Measurements from ENCODE around the gene FMNL1.
A peak's percentile ranks its signal among the peaks of the same experiment; 100 is the strongest.

FMNL1 gene

DNA sequence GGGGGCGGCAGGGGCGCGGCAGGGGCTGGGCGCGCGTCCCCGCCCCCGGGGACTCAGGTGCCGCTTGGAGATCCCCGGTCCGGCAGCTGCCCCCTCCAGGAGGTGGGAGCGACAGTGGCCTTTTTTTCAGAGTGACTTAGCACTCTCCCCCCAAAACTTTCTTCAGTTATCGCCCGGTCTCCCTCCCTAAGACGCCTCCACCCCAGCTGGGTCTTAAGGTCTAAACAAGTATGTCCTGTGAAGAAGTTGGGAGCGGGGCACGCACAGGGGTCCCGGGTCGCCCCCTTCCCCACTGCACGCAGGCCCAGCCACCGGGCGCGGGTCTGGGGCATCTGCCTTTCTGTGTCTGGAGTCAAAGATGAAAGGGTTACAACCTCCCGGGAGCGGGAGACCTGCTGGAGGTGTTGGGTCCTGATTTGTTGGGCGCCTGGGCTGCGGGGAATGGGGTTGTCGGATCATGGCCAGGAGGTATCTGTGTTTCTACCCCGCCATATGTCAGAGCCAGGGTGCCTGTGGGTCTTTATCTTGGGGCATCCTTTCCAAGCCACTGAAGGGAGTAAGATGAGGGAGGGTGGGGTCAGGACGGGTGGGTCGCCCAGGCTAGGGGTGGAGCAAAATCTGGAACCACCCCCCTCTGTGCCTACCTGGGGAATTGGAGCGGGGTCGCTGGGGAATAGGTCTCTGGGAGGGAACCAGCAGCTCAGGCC lies 757 bp downstream of the FMNL1 start:
- no peak for DNase-seq (ENCODE audit: low spot score)

DNA sequence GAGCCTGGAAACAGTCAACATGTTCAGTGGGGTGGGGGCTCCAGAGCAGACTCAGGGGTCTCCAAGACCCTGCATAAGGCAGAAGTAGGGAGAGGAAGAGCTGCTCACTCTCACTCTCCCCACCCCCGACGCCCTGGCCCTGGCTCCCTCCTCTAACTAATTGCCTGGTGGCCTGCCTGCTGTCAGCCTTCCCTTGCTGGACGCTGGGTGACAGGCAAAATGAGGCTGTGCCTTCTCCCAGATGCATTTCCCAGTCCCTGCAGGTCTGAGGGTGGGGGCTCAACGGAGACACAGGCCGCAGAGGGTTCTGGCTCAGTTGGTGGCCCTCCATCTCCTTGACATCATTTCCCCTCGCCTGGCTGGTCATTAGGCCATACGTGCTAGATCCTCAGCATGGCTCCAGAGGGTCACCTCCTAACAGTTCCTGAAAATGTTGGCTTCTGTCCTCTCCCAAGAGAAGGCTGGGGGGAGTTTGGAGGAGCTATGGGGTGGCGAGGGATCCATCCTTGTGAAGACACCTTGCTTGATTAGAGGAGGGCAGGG lies 1.4 kb downstream of the FMNL1 start:
- DNase-seq (ENCODE audit: low spot score) = no peak

DNA sequence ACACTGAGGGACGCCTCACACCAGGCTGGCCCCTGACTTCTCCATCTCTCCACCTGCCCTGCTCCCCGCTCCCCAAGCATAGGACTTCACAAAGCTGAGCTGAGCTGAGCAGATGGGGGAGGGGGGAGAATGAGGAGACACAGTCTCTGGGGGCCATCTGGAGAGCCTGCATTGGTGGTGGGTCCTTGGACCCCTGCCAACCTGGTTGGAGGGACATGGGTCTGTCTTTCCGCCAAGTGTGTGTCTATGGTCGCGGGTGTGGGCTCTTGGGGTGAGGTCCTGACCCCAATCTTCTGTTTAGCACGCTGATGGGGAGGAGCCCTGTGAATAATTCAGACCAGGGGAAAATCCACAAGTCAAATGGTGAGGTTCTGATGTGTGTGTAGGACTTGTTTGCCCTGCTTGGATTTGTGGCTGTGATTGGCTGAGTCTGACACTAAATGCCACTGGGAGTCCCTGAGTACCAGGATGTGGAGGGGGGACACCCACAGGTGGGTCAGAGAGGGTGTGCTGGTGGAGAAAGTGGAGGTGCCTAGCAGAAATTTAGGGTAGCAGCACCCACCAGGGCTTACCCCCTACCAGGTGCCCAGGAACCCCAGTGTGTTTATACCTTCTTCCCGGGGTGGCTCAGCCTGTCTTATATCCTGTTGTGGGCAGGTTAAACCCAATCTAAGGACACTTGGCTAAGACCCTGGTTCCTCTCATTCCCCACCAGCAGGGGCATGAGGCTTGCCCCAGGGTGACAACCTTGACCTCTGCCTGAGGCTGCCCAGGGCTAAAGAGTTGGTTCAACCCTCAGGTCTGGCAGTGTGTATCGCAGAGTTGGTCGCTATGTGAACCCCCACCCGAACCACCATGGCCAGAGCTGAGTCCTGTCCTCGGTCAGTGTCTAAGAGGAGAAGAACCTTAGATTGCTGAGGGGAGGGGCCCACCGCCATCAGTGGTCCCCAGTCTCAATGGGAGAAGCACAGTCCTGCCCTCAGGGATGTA lies 2.1 kb downstream of the FMNL1 start:
- DNase-seq (ENCODE audit: low spot score) = no peak

DNA sequence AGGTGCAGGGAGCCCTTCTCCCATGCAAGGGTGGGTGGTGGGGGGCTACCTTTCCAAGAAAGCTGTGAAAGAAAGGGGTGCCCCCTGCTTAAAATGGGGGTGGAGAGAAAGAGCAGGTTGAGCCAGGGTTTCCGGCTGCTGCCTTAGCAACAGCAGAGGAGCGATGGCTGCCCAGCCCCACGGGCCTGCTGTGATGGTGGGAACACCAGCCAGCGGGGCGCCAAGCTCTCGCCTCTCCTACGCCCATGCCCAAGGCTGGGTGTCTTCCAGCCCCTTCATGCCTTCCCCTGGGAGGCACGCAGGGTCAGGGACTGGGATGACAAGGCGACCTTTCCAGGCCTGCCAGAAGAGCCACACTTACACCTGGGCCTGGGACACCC lies 3.0 kb downstream of the FMNL1 start:
- no peak for DNase-seq (ENCODE audit: low spot score)

DNA sequence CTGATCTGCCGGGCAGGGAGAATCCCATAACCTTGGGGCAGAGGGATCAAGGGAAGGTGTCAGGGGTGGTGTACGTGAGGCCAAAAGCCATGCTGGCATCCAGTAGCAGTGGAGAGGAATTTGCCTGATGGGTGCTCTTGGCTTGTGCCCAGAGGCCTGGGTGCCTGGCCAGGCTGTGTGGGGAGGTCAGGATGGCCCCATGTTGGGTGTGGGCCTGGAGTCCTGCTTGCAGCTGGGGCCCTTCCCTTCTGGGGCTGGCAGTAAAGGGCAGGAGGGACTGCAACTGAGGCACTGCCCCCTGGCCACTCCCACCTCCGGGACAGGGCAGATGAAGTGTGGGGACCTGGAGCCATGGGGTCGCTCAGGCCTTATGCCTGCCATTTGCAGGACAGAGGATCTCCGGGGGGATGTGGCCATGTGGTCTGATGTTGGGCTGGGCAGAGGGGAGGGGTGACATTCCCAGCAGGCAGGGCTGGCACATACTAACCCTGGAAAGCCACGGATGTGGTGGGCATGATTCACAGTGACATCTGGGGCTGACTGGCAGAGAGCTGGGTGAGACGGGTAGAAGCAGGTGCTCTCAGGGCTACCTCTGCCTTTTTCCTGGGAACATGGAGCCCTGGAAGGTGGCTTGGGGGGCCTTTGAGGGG lies 3.5 kb downstream of the FMNL1 start:
- no peak for DNase-seq (ENCODE audit: low spot score)

DNA sequence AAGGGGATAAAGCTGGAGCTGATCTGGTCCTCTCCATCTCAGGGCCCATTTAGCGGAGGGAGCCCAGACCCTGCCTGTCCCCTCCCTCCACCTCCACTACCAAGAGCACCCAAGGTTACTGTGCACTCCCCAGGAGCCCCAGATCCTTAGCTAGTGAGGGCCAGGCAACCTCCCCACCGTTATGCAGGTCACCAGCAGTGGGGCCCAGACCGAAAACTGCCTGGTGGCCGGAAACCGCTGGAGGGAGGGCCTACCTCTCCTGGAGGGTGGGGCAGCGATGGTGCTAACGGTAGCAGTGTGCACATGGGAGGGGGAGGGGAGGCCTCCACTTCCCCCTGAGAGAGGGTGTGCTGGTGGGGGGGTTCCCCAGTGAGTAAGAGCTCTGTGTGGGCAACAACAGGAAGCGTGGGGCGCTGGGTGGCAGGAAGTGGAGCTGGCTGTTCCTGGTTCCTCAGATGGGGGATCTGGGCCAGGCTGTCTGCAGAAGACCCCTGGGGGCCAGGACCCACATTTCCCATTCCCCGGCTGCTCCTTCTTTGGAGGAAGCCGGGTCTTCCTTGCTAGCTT lies 4.4 kb downstream of the FMNL1 start:
- DNase-seq (ENCODE audit: low spot score) = peak; percentile 83

DNA sequence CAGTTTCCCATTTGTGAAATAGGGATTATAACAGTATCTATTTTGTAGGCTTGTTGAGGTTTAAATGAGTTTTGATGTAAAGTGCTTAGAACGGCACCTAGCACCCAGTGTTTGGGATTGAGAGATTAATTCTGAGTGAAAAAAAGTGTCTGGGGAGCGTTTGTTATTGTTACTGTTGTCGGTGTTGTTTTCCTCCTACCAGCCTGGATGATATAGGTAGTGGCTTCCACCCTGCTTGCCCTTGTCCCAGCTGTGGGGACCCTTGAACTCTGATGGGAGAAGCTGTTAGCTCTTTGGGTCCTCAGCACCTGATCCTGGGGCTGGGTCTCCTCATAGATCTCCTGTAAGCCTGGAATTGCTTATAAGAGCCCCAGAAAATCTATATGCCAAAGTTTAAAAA lies 4.9 kb downstream of the FMNL1 start:
- DNase-seq (ENCODE audit: low spot score) = no peak

DNA sequence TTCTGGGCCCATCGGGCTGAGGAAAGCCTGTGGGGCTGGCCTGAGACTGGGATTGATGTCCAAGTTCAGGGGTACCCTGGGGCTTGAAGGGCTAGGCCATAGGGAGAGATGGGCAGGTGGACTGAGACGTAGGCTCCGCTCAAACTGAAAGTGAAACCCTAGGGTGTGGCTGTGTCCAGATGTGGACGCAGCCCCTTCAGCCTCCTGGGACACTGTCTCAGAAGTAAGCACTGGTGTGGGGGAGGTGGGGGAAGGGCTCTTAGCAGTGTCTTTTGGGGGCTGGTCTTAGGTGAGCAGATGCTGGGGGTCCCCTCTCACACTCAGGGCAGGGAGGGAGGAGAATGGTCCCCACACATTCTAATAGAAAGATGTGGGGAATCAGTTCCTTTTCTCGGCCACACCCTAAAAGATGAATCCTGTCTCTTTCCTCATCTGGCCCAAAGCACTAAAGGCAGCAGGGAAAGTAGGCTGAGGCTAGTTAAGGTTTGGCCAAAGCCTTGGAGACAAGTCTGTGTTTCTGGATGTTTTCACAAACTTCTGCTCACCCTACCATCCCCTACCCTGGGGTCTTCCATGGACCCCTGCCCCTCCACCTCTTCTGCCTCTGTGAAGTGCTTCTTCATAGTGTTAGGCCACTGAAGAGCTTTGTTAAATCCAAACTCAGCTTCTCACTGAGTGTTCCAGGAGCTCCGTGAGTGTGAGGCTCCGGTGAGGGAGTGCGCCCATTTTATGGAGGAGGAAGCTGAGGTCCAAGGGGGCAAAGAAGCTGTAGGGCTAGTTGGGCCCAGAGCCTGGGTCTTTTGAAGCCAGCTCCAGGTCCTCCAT lies 5.6 kb downstream of the FMNL1 start:
- no peak for DNase-seq (ENCODE audit: low spot score)

DNA sequence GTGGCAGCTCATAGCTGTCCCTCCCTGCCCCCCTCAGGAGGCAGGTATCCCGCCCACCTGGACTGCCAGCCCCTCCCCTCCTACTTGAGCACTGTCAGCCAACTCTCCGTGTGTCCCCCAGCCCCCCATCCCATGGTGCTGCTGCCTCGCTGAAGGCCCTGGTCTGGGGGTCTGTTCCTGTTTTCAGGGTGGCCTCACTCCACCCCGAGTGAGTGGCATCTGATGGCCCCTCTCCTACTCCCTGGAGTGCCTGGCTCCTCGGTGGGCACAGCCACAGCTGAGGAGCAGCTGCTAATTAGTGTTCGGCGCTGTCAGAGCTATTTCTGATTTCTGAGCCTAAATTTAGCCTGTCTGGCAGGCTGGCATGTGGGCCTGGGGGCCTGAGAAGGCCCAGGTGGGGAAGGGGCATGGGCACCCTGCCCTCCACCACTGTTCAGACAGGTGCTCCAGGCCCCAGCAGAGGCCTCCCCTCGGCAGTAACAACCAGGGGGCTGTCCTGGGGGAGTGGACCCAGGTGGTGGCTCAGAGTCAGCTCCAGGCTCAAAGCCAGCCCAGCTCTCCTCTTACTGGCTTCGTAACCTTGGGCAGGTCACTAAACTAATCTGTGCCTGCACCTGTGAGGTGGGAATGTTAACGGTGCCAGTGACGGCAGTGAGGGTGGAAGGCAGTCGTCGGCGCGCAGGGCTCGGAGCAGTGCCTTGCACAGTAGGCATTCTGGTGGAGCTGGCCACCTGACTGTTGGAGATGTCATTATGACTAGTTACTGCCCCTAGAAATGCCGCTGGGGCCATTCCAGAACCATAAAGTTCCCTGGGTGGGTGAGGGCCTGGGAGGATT lies 6.5 kb downstream of the FMNL1 start:
- DNase-seq (ENCODE audit: low spot score) = no peak

DNA sequence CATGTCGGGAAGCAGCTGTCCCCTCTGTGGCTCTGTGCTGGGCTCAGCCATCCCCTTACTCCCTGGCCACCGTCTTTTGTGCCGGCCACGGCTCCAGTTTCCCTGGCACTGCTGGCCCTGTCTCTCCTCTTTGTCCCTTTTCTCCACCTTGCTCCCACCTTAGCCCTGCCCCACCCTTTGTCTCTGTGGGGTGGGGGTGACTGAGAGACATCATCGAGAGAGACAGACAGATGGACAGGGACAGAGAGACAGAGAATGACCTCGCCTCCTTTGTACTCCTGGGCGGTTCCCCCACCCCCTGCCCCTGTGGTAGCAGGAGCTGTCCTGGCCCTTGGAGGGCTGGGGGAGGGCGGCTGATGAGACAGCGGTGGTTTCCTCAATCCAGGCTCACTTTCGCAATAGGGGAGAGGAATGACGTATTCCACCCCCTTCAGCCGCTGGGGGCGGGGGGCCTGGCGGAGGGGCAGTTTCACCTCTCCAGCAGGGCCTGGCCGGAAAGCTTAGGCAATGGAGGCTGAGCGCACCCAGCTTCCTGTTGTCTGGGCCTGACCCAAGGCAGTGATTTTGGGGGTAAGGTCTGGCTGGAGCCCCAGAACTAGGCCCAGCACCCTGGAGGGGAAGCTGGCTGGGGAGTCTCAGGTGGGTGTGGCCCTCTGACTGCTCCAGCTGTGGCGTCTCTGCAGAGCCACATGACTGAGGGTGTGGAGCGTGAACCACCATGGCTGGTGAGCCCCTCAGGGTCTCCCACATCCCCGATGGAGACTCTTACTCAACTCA lies 7.3 kb downstream of the FMNL1 start:
- peak; percentile 77 for DNase-seq (ENCODE audit: low spot score)

DNA sequence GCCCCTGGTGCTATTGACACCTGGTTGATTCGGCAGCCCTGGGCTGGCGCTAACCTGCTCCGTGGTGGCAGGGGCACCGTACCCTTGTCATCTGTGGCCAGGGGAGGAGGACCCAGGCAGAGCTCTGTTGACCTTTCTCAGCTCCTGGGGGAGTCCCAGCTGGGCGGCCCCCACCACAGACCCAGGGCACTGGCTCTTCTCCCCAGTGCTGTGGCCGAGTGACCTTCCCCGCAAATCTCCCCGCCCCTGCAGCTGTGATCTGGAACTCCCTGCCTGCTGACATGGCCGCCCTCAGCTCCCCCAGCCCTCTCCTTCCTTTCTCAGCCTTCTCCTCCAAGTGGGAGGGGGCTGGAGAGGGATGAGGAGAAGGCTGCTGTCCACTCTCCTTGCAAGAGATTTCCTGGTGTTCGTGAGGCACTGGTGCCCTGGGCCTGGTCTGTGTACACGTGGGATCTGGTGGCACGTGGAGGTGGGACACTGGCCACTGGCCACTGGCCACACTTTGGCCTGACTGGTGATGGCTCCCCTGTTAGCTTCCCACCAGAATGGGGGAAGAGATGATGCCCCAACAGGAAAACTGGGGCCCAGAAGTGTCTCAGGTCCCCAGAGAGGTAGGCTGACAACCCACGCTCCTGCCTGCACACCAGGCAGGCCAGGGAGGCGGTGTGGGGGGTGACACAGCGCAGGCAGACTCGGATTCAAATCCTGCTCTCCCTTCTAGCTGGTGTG lies 8.2 kb downstream of the FMNL1 start:
- DNase-seq (ENCODE audit: low spot score) = no peak

DNA sequence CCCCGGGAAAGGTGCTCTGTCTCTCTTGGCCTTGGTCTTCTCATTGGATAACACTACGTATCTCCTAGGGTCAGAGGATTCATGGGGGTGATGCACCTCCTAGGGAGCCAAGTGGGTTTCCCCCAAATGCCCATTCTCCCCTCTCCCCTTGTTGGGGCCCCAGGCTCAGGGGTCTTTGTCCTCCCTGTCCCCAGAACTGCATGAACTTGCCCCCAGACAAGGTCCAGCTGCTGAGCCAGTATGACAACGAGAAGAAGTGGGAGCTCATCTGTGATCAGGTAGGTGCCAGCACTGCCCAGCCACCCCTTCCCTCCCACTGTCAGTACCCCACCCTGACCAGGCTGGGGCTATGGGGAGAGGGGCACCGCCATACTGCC lies 8.7 kb downstream of the FMNL1 start:
- no peak for DNase-seq (ENCODE audit: low spot score)

DNA sequence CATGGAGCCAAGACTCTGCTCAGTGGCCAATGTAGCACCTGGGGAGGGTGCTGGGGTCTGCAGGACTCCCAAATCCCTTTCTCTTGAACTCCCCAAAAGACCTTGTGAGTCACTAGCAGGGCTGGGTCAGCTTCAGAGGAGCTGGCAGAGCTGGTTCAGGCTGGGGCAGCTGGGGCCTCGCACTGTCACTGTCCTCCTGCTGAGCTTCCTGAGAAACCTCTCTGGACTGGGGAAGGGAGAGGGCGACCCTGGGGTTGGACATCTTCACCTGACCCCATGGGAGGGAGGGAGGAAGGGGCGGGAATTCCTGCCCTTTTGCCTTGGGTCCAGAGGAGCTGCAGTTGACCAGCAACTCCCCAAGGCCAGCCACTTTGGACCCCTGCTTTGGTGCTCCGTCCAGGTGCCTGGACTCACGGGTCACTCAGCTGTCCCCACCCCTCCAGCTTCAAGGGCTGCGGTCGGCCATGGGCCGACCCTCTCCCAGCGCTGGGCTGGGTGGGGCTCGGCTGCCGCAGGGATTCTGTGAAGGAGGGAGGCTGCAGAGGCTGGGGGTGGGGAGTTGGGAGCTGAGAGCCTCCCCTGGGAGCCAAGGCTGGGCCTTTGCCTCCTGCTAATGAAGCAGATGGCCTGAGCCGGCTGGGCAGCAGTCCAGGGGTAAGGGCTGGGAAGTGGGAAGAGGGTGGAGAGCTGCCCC lies 9.2 kb downstream of the FMNL1 start:
- DNase-seq (ENCODE audit: low spot score) = no peak

DNA sequence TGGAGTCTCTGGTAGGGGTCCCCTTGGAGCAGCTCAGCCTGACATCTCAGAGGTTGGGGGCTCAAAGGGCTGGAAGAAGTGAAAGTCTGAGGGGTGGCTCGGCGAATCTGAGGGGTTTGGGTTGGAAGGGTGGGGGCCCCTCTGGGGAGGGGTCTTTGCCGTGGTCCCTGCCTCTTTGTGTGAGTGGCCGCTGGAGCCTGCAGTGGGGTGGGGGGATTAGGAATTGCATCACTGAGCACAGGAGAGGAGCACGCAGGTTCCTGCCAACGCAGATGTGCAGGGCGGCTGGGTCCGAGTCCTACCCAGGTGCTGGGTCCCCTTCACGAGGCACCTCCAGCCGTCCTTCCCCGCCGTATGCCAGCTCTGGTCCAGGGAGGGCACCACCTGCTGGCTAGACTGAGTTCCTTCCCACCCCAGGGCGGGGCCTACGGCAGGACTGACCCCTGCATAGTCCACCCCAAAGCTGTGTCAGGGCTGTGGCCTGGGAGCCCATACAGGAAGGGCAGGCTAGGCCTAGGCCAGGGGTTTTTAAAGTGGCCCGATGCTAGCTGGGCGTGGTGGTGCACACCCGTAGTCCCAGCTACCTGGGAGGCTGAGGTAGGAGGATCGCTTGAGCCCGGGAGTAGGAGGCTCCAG lies 9.9 kb downstream of the FMNL1 start:
- DNase-seq (ENCODE audit: low spot score) = no peak

DNA sequence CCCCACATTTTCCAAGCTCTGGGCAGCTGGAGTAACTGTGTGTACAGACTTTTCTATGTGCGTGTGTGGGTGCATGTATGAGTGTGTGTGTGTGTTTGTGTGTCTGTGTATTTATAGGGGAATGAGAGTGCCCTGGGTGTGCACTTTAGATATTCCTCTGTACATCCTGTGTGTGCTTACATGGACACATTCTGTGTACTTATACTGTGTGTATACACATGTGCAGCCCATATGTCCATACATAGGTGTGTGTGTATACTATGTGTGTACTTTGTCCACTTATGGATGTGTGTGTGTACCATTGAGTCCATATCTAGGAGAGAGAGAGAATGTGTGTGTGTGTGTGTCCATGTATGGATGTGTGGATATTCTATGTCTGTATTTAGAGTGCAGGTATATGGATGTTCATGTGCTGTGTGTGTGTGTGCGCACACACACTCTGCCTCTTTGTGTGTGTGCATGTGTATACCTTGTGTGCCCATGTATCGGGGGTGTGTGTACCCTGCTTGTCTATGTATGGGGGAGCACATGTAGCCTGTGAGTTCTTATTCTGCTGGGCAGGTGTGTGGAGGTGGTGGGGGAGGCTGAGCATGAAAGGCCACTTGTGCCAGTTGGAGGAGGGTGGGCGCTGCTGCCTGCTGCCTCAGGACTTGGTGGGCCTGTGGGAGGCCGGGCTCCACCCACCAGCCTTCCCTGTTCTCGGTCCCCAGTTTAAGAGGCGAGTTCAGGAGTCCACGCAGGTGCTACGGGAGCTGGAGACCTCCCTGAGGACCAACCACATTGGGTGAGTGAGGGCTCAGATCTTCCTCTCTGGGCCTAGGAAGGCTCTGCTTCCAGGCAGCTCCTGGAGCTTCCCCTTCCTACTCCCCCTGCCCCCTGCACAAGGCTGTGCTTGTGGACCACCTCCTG lies 11.1 kb downstream of the FMNL1 start:
- no peak for DNase-seq (ENCODE audit: low spot score)

DNA sequence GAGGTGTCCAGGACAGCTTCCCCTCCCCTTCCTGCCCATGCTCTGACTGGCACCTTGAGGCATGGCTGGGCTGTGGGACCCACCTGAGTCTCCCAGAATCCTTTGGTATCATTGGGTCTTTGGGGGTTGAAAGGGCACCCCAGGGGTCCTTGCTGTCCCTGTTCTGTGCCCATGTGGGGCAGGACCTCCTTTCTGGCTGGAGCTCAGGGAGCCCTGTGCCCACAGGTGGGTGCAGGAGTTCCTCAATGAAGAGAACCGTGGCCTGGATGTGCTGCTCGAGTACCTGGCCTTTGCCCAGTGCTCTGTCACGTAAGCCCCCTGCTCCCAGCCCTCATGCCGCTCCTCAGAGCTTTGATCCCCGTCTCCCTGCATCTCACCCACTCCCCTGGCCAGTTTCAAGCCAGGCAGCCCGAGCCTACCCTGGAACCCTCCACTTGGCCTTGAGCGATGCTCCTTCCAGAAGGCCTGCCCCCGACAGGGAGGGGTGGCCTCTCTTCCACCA lies 11.8 kb downstream of the FMNL1 start:
- no peak for DNase-seq (ENCODE audit: low spot score)
